Measurements from ENCODE around the gene SLC9B1. TPM values are rescaled to one million over a fixed set of nuclear protein-coding genes. Genes with fewer than 3 reads are reported as not detected.

The SLC9B1 gene
- total RNA-seq, 2 donors from 2014 or later, result 1.4 TPM

DNA sequence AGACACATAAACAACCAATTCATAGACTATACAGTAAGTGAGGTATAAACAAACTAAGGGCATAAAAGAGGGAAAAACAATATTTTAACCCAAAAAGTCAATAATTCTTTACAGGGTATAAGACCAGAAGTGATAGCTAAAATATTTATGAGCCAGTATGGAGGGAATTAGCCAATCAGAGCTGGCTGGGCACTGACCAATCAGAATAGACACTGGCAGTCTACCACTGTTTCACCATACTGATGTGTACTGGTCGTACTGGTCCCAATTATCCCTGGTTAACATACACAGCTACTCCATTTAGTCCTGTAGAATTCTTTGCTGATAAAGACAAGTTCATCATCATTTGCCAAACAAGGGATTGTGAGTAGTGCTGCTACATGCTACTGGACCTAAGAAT lies 9.8 kb upstream of the SLC9B1 start:
- H3K36me3 Mint-ChIP-seq (ENCODE audit: low read depth), result no peaks in the 10 kb centered on the region
- no peak for TF ChIP-seq CTCF (conservative IDR thresholded peaks at IDR 0.05)
- H3K27me3 Mint-ChIP-seq (ENCODE audit: insufficient read depth), result peaks cover under 1% of the 10 kb centered on the region
- Histone ChIP-seq H3K27me3 (ENCODE audit: control insufficient read depth, insufficient read depth, low read length, poor library complexity, severe bottlenecking) (no peaks in the 10 kb centered on the region), H3K4me3 (ENCODE audit: low read length) (no peak overlapping the region), H3K4me1 (ENCODE audit: control insufficient read depth, insufficient read depth, low read length) (no peaks in the 10 kb centered on the region), H3K36me3 (ENCODE audit: control insufficient read depth, insufficient read depth, low read length) (no peaks in the 10 kb centered on the region), H3K9ac (ENCODE audit: extremely low read depth, low read length, poor library complexity, severe bottlenecking) (no peak overlapping the region), H3K27ac (ENCODE audit: low read depth, low read length) (no peak overlapping the region), H3K9me3 (ENCODE audit: control insufficient read depth, low read length) (no peaks in the 10 kb centered on the region)
- DNase-seq, result no peak
- no peaks in the 10 kb centered on the region for H3K4me1 Mint-ChIP-seq
- H3K27ac Mint-ChIP-seq, result no peak overlapping the region
- no peaks in the 10 kb centered on the region for H3K9me3 Mint-ChIP-seq
- H3K4me3 Mint-ChIP-seq, result no peak overlapping the region
- WGBS, 2 experiments (ENCODE audit: insufficient coverage in 1 of 2, insufficient read length in 1 of 2), result 92 to 100% methylated on average over 1 of the region's 1 CpG

- H3K27me3 ChIP-seq (ENCODE audit: control insufficient read depth, insufficient read depth, low read length, poor library complexity, severe bottlenecking), result no peaks in the 10 kb centered on the region
- no peaks in the 10 kb centered on the region for H3K9me3 ChIP-seq (ENCODE audit: control insufficient read depth, low read length)
- no peaks in the 10 kb centered on the region for H3K4me1 Mint-ChIP-seq
- TF ChIP-seq CTCF (conservative IDR thresholded peaks at IDR 0.05), result no peak
- H3K9ac ChIP-seq (ENCODE audit: extremely low read depth, low read length, poor library complexity, severe bottlenecking), result no peak overlapping the region
- H3K36me3 ChIP-seq (ENCODE audit: control insufficient read depth, insufficient read depth, low read length), result no peaks in the 10 kb centered on the region
- H3K27ac Mint-ChIP-seq, result no peak overlapping the region
- no peak overlapping the region for H3K4me3 Mint-ChIP-seq
- no peaks in the 10 kb centered on the region for H3K9me3 Mint-ChIP-seq
- H3K4me1 ChIP-seq (ENCODE audit: control insufficient read depth, insufficient read depth, low read length), result no peaks in the 10 kb centered on the region
- H3K36me3 Mint-ChIP-seq (ENCODE audit: low read depth), result no peaks in the 10 kb centered on the region
- H3K27ac ChIP-seq (ENCODE audit: low read depth, low read length), result no peak overlapping the region
- WGBS, 2 experiments (ENCODE audit: insufficient coverage in 1 of 2, insufficient read length in 1 of 2), result 92% methylated on average over 1 of the region's 1 CpG; no CpG with 5 or more reads in 1 of the 2 experiments
- DNase-seq, result no peak
- no peak overlapping the region for H3K4me3 ChIP-seq (ENCODE audit: low read length)
- H3K27me3 Mint-ChIP-seq (ENCODE audit: insufficient read depth), result peaks cover 15% of the 10 kb centered on the region
Observed at GRCh38 chr4:103026868-103027267, 7.4 kb upstream of the SLC9B1 start.

GRCh38 chr4:103024996-103025395 lies 5.5 kb upstream of the SLC9B1 start:
- no peaks in the 10 kb centered on the region for H3K27me3 ChIP-seq (ENCODE audit: control insufficient read depth, insufficient read depth, low read length, poor library complexity, severe bottlenecking)
- no peak for TF ChIP-seq CTCF (conservative IDR thresholded peaks at IDR 0.05)
- Mint-ChIP-seq H3K27ac (no peak overlapping the region), H3K4me1 (peaks cover under 1% of the 10 kb centered on the region), H3K27me3 (ENCODE audit: insufficient read depth) (peaks cover 19% of the 10 kb centered on the region), H3K4me3 (no peak overlapping the region), H3K36me3 (ENCODE audit: low read depth) (no peaks in the 10 kb centered on the region), H3K9me3 (no peaks in the 10 kb centered on the region)
- H3K9ac ChIP-seq (ENCODE audit: extremely low read depth, low read length, poor library complexity, severe bottlenecking), result no peak overlapping the region
- no peaks in the 10 kb centered on the region for H3K4me1 ChIP-seq (ENCODE audit: control insufficient read depth, insufficient read depth, low read length)
- 75 to 100% methylated on average over 1 to 3 of the region's 3 CpGs for WGBS, 2 experiments (ENCODE audit: insufficient coverage in 1 of 2, insufficient read length in 1 of 2)
- H3K4me3 ChIP-seq (ENCODE audit: low read length), result no peak overlapping the region
- no peak overlapping the region for H3K27ac ChIP-seq (ENCODE audit: low read depth, low read length)
- DNase-seq, result no peak
- H3K36me3 ChIP-seq (ENCODE audit: control insufficient read depth, insufficient read depth, low read length), result no peaks in the 10 kb centered on the region
- H3K9me3 ChIP-seq (ENCODE audit: control insufficient read depth, low read length), result no peaks in the 10 kb centered on the region

Measured in endodermal cell (in vitro differentiated cells).